ELR (cell line): ENCODE measurements around the gene EIF2D.

Experiments used
- DNase-seq: peaks from one replicate; pipeline ENCODE4 v3.0.0-alpha.2; 2015; ENCODE audit warnings: low read depth

The EIF2D gene

GRCh38 chr1:206545351-206545750 is 66.9 kb downstream of the EIF2D start:
- no peak for DNase-seq

GRCh38 chr1:206544562-206545257 is 67.6 kb downstream of the EIF2D start:
- peak; percentile 63 for DNase-seq
